Naive thymus-derived CD8-positive, alpha-beta T cell (primary cell): ENCODE results near the gene CHAF1B. TPM values are rescaled to one million over a fixed set of nuclear protein-coding genes. Genes with fewer than 3 reads are reported as not detected.

Experiments used
- ATAC-seq, 2 donors: fragments of 150-1000 bp; cut with Tn5 transposase in 1 of 2; sonication (Bioruptor Pico), chemical (Tn5 transposase) in 1 of 2; 1 replicate in 1 of 2; 2 replicates in 1 of 2; pipeline ENCODE4 v1.10.0; 2021; ENCODE audit warnings: mild to moderate bottlenecking in 2 of 2, moderate library complexity in 2 of 2
- POLR2A ChIA-PET: fragments of 350-600 bp; sonication (Branson Sonifier 250); formaldehyde crosslinking; loops from one replicate; lab custom pipeline; 2021; ENCODE audit warnings: antibody characterized with exemption; lab: Charles Lee
- DNase-seq, 10 donors: peaks; one replicate each; pipeline versions ENCODE4 v3.0.0 to v3.0.0-alpha.2; 2020 to 2022
- H3K27ac Mint-ChIP-seq, 10 donors: one replicate each; pipeline ENCODE4 v1.8.0; 2020 to 2022; ENCODE audit warnings: mild to moderate bottlenecking in 10 of 10, mixed read lengths in 10 of 10, moderate library complexity in 4 of 10, inconsistent platforms in 1 of 10
- H3K27me3 Mint-ChIP-seq, 5 donors: one replicate each; pipeline ENCODE4 v1.8.0; 2021 to 2022; ENCODE audit warnings: mixed read lengths in 5 of 5
- H3K36me3 Mint-ChIP-seq, 3 donors: one replicate each; pipeline ENCODE4 v1.8.0; 2020 to 2022; ENCODE audit warnings: mixed read lengths in 3 of 3, mild to moderate bottlenecking in 2 of 3, inconsistent platforms in 1 of 3
- H3K4me1 Mint-ChIP-seq, 4 donors: one replicate each; pipeline ENCODE4 v1.8.0; 2021 to 2022; ENCODE audit warnings: mixed read lengths in 4 of 4
- H3K4me3 Mint-ChIP-seq, 10 donors: one replicate each; pipeline ENCODE4 v1.8.0; 2020 to 2022; ENCODE audit warnings: mild to moderate bottlenecking in 10 of 10, mixed read lengths in 10 of 10, moderate library complexity in 6 of 10, inconsistent platforms in 1 of 10
- H3K9me3 Mint-ChIP-seq, 9 donors: one replicate each; pipeline ENCODE4 v1.8.0; 2020 to 2022; ENCODE audit warnings: mixed read lengths in 9 of 9, mild to moderate bottlenecking in 3 of 9, inconsistent platforms in 1 of 9, moderate library complexity in 1 of 9
- polyA plus RNA-seq, 3 donors: library from polyadenylated mRNA; unstranded; fragments of 300-500 nt; fragmentation: Illumina TruSeq; gene quantifications; one replicate each; pipeline ENCODE4 v1.2.3, GENCODE V29; 2021
- total RNA-seq, 8 experiments: library from RNA in 2 of 8; stranded (reverse) in 2 of 8; gene quantifications; one replicate each; pipeline ENCODE4 v1.2.3 and lab custom pipeline; 2021 to 2026

The CHAF1B gene
- total and polyA plus RNA-seq, 5 experiments from 2014 or later, result 0.65 to 2.6 (median 1.1) TPM

DNA sequence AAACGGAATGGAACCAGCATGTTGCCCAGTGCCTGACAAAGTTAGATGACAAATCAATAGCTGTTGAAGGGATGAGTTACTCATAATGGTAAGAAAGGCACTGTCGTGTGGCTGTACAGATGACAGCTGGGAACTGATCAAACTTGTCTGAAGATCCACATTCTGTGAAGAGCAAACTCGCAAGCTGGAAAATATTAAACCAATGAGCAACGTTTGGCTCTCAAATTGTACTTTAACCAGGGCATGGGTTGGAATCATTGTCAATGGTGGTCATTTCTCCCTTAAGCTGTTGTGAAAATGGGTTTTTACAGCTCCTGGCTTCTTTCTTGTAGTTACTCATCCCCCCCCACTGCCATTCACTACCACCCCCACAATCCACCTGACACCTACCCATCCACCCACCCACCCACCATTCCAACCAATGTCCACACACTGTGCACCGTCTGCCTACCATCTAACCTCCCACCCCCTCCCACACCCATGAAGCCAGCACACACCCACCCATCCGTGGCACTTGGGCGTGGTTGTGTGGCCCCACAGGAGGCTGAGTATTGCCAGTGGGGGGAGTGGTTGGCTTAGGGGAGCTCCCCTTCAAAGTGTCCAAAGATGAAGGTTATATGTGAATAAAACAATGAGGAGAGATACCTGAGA, 48.0 kb downstream of the CHAF1B start:
- Mint-ChIP-seq H3K36me3 (no peaks in the 10 kb centered on the region), H3K9me3 (peaks cover 0 to 4% (median 2%) of the 10 kb centered on the region in 9 donors), H3K4me1 (peaks cover 2 to 28% (median 13%) of the 10 kb centered on the region in 4 donors), H3K4me3 (no peak overlapping the region), H3K27me3 (peaks cover 14 to 47% (median 22%) of the 10 kb centered on the region in 5 donors), H3K27ac (no peak overlapping the region)
- no peak for DNase-seq
- ATAC-seq, result no peak
- POLR2A ChIA-PET, result no interaction called here

DNA sequence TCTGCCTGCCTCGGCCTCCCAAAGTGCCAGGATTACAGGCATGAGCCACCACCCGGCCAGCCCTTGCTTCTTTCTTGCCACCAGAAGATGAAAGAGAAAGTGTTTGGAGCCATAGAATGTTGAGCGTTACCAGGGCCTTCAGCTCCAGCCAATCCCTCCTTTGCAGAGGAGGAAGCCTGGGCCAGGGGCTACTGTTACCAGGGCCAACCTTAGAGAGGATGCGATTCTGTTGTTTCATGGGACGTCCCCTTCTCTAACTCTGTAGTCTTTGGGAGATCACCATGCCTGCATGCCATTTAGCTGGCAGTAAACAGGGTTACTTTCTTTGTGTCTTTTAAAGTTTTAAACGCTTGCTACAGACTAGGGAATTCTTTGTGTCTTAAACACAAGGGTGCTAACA, 49.0 kb downstream of the CHAF1B start:
- Mint-ChIP-seq H3K4me3 (no peak overlapping the region), H3K36me3 (no peaks in the 10 kb centered on the region), H3K27me3 (peaks cover 14 to 44% (median 22%) of the 10 kb centered on the region in 5 donors), H3K4me1 (peaks cover 2 to 22% (median 13%) of the 10 kb centered on the region in 4 donors), H3K27ac (no peak overlapping the region), H3K9me3 (peaks cover 0 to 4% (median 2%) of the 10 kb centered on the region in 9 donors)
- no peak for ATAC-seq
- DNase-seq, result no peak
- POLR2A ChIA-PET, result no interaction called here

DNA sequence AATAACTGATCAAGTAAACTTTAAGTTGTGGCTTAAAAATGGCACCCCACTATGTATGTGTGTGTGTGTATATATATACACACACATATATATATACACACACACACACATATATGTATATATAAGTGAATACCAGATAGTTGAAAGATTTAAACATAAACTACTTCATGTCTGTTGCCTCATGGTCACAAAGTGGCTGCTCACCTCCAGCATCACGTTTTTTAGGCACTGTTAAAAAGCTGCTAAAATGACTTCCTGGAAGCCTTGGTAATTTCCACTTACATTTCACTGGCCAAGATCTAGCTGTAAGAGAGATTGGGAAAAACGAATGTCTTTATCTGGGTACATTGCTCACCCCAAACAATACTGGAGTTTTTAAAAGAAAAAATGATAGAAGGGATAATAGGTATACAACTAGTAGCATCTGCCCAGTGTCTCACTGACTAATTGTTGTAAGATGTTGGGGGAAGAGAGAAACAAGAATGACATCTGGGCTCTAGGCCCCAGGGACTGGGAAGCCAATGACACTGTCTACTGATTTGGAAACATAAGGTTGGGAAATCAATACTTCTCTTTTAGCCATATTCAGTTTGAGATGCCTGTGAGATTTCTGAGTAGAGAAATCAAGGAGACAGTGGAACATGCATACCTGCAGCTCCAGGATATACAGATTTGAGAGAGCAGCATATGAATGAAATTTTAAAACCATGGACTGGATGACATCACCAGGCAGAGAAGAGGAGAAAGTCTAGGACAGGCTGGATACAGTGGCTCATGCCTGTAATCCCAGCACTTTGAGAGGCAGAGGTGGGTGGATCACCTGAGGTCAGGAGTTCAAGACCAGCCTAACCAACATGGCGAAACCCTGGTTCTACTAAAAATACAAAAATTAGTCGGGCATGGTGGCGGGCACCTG, 51.9 kb downstream of the CHAF1B start:
- Mint-ChIP-seq H3K27me3 (peaks cover 10 to 39% (median 21%) of the 10 kb centered on the region in 5 donors), H3K27ac (no peak overlapping the region), H3K36me3 (no peaks in the 10 kb centered on the region), H3K9me3 (peaks cover 0 to 4% (median 2%) of the 10 kb centered on the region in 9 donors), H3K4me1 (no peaks in the 10 kb centered on the region), H3K4me3 (no peak overlapping the region)
- DNase-seq (no peak), ATAC-seq (no peak)
- POLR2A ChIA-PET, result no interaction called here

DNA sequence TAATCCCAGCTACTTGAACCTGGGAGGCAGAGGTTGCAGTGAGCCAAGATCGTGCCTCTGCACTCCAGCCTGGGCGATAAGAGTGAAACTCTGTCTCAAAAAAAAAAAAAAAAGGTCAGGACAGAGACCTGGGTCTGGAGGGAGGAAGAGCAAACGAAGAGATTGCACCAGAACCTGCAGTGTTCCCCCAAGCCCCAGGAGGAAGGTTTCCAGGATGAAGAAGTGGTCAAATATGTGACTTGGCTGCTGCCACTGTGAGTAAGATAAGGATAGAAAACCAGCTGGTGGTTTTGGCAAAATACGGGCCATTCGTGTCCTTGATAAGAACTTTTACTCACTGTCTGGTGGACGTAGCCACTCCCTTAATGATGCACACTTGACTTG, 52.5 kb downstream of the CHAF1B start:
- no peak for DNase-seq
- Mint-ChIP-seq H3K4me3 (no peak overlapping the region), H3K9me3 (peaks cover 0 to 4% (median 2%) of the 10 kb centered on the region in 9 donors), H3K4me1 (no peaks in the 10 kb centered on the region), H3K27ac (no peak overlapping the region), H3K36me3 (no peaks in the 10 kb centered on the region), H3K27me3 (peaks cover 8 to 32% (median 15%) of the 10 kb centered on the region in 5 donors)
- POLR2A ChIA-PET, result no interaction called here
- ATAC-seq, result no peak

DNA sequence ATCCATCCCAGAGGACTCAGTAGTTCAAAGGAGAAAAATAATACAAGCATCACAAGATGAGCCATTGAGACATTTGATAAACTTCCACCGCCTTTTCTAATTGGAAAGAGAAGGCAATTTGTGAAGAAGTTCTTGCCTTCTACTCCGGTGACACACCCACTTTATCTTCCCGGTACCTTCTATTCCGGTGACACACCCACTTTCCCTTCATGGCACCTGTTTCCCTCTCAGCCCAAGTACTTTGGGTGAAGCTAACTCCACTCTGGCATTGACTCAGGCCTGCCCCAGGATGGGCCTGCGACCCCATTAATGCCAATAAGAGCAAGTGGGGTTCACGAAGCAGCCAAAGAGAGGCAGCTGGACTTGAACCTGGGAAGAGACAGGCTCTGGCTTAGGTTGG, 56.5 kb downstream of the CHAF1B start:
- Mint-ChIP-seq H3K27me3 (peaks cover 0 to 7% (median 4%) of the 10 kb centered on the region in 5 donors), H3K27ac (no peak overlapping the region), H3K9me3 (peaks cover 0 to 4% (median 2%) of the 10 kb centered on the region in 9 donors), H3K36me3 (no peaks in the 10 kb centered on the region), H3K4me3 (no peak overlapping the region), H3K4me1 (peaks cover 0 to 6% (median under 1%) of the 10 kb centered on the region in 4 donors)
- ATAC-seq (no peak), DNase-seq (no peak)
- POLR2A ChIA-PET, result no interaction called here

DNA sequence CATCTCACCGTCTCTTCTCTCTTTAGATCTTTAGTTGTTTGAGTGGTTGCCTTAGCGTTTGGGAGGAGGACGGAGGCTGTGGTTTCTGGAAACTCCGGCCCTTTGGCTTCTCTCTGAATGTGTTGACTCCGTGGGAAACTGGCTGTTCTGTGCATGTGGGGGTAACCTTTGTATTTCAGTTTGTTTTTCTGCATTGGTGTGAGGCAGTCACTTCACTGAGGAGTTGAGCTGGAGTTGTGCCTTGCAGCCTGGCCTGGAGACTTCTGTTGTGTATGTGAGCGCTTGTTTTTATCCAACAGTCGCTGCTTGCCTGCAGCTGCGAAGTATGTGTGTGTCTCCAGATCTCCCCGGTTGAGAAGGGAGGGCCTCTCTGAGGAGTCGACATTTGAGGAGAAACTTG, 61.1 kb downstream of the CHAF1B start:
- no peak for ATAC-seq
- no peak overlapping the region for H3K4me3 Mint-ChIP-seq
- no peak overlapping the region for H3K27ac Mint-ChIP-seq
- DNase-seq, result no peak
- POLR2A ChIA-PET, result no interaction called here
- H3K9me3 Mint-ChIP-seq, result no peaks in the 10 kb centered on the region
- H3K27me3 Mint-ChIP-seq, result peaks cover 0 to 6% (median 4%) of the 10 kb centered on the region in 5 donors
- H3K4me1 Mint-ChIP-seq, result peaks cover 0 to 6% (median 2%) of the 10 kb centered on the region in 4 donors
- H3K36me3 Mint-ChIP-seq, result no peaks in the 10 kb centered on the region

DNA sequence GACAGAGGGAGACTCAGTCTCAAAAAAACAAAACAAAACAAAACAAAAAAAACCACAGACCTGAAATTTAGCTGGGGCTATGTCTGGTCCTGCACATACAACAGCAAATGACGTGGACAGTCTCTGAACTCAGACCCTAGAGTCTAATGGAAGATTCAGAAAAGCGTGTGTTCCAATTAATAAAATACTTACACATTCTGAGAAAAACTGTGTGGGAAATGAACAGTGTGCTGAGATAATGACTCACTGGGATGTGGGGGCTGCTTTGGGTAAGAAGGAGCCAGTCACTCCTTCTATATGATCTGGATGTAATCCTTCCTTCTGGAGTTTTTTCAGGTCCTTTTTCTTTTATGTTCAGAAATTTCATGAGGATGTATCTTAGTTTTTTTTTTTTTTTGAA, 65.3 kb downstream of the CHAF1B start:
- H3K27ac Mint-ChIP-seq, result no peak overlapping the region
- DNase-seq (no peak), ATAC-seq (no peak)
- no peak overlapping the region for H3K4me3 Mint-ChIP-seq
- POLR2A ChIA-PET, result no interaction called here
- H3K27me3 Mint-ChIP-seq, result peaks cover 0 to 6% (median 1%) of the 10 kb centered on the region in 5 donors
- H3K36me3 Mint-ChIP-seq, result no peaks in the 10 kb centered on the region
- peaks cover 0 to 2% (median 0%) of the 10 kb centered on the region in 4 donors for H3K4me1 Mint-ChIP-seq
- no peaks in the 10 kb centered on the region for H3K9me3 Mint-ChIP-seq

DNA sequence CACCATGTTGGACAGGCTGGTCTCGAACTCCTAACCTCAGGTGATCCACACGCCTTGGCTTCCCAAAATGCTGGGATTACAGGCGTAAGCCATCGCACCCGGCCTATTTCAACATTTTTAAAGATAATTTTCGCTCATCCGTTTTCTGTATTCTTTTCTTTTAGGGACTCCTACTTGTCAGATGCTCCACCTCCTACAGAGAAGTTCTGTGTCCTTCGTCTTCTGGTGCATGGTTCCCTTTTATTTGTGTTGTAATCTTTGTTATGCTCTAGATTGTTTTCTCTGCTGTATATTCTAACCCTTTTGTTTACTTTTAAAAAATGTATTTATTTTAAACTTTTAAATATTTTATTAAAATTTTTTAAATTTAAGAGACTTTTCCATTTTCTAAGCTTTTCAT, 66.3 kb downstream of the CHAF1B start:
- H3K4me3 Mint-ChIP-seq, result no peak overlapping the region
- H3K4me1 Mint-ChIP-seq, result peaks cover 0 to 2% (median 0%) of the 10 kb centered on the region in 4 donors
- no peak for DNase-seq
- H3K27ac Mint-ChIP-seq, result no peak overlapping the region
- no peaks in the 10 kb centered on the region for H3K9me3 Mint-ChIP-seq
- ATAC-seq, result no peak
- peaks cover 0 to 8% (median 2%) of the 10 kb centered on the region in 5 donors for H3K27me3 Mint-ChIP-seq
- POLR2A ChIA-PET, result no interaction called here
- no peaks in the 10 kb centered on the region for H3K36me3 Mint-ChIP-seq

DNA sequence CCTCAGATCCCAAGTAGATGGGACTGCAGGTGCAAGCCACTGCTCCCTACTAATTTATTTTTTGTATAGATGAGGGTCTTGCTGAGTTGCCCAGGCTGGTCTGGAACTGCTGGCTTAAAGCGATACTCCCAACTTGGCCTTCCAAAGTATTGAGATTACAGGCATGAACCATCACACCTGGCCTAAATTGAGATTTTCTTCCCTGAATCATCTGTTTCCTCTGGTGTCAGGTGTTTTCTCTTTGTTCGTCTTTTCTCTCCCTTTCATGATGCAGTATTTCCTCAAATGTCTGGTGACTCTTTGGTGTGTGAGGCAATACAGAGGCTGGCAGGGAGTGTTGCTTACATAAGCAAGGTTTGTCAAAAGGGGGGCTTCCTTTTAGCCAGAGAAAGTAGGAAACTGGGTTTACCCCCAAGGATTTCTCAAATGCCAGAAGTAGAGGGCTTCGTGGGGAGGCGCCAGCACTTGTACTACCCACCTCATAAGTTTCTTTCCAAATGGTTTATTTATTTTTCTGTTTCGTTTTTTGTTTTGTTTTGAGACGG, 67.2 kb downstream of the CHAF1B start:
- Mint-ChIP-seq H3K9me3 (no peaks in the 10 kb centered on the region), H3K4me3 (no peak overlapping the region), H3K36me3 (no peaks in the 10 kb centered on the region), H3K4me1 (no peaks in the 10 kb centered on the region), H3K27ac (no peak overlapping the region), H3K27me3 (peaks cover 0 to 4% (median 2%) of the 10 kb centered on the region in 5 donors)
- POLR2A ChIA-PET, result no interaction called here
- DNase-seq (no peak), ATAC-seq (no peak)

DNA sequence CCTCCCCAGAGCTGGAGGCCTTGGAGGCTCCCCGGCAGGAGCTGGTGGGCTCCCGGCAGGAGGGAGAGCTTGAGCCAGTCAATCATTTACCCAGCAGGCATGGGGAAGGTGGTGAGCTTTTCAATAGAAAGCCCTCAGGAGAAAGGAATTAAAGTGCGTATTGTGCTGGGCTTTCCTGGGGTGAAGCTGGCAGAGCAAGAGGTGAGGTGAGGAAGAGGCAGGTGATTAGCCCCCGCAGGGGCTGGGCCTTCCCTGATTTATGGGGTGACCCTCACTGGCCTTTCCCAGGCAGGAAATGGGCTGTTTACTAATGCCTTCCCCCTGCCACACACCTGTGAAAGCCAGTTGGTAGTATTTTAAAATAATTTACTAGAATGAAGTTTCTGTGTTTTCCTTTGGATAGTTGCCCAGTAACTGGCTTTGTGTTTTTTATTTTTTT, 68.9 kb downstream of the CHAF1B start:
- DNase-seq (no peak), ATAC-seq (no peak)
- no peak overlapping the region for H3K4me3 Mint-ChIP-seq
- no peaks in the 10 kb centered on the region for H3K36me3 Mint-ChIP-seq
- H3K4me1 Mint-ChIP-seq, result no peaks in the 10 kb centered on the region
- no peaks in the 10 kb centered on the region for H3K9me3 Mint-ChIP-seq
- H3K27me3 Mint-ChIP-seq, result peaks cover 0 to 4% (median 2%) of the 10 kb centered on the region in 5 donors
- POLR2A ChIA-PET, result no interaction called here
- H3K27ac Mint-ChIP-seq, result no peak overlapping the region

DNA sequence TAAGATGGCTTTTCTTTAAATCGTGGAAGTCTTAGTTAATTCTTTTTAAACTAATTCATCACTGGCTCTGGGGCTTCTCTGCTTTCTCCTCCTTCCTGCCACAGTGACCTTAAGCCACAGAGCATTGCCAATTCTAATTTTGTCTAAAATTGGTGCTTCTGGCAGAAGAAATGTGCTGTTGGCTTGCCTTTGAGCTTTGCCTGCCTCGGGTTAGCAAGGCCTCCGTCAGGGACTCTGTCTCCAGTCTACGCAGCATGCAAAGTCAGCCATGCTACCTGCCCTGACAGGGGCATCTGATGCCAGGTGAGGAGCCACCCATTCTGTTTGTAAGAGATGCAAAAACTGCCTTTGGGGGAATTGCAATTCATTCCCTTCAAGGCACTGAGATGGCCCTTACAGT, 69.5 kb downstream of the CHAF1B start:
- H3K27me3 Mint-ChIP-seq, result peaks cover 0 to 4% (median 2%) of the 10 kb centered on the region in 5 donors
- no peaks in the 10 kb centered on the region for H3K4me1 Mint-ChIP-seq
- POLR2A ChIA-PET, result no interaction called here

DNA sequence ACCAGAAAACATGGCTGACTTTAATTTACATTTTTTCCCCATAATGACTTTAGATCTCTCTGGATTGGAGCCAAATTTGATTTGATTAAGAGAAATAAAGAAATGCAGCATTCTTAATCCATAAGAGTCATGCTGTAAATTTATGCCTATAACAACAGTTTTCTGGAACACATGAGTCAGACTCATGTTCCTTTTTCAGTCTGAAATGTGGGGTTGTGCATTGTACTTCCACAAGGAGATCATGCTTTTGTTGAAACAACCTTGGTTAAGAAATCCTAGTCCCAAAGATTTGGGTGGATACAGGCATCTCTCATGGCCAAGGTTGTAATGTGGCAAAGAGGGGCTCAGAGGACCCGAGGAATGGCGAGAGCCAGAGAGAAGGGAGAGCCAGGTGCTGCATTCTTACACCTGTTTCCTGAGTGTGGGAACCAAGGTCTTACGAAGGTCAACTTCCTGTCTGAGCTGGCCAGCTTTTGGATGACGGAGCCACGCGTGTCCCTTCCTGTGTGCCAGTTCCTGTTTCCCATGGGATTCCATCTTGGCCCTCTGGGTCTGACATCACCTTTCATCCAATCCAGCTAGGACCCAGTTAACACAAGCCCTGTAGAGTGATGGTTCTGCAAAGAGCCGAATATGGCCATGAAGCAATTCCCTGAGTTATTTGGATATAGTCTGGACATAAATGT, 71.7 kb downstream of the CHAF1B start:
- ATAC-seq (no peak), DNase-seq (no peak)
- Mint-ChIP-seq H3K4me1 (no peaks in the 10 kb centered on the region), H3K27ac (peak overlapping the region in 1 of 10 donors; percentile 11), H3K9me3 (no peaks in the 10 kb centered on the region), H3K4me3 (no peak overlapping the region), H3K36me3 (no peaks in the 10 kb centered on the region), H3K27me3 (peaks cover 0 to 4% (median 2%) of the 10 kb centered on the region in 5 donors)
- POLR2A ChIA-PET, result no interaction called here

More for the DNA sequence above, 69.5 kb downstream of the CHAF1B start:
- DNase-seq (no peak), ATAC-seq (no peak)
- H3K27ac Mint-ChIP-seq, result no peak overlapping the region
- H3K9me3 Mint-ChIP-seq, result no peaks in the 10 kb centered on the region
- H3K4me3 Mint-ChIP-seq, result no peak overlapping the region
- H3K36me3 Mint-ChIP-seq, result no peaks in the 10 kb centered on the region
